Measurements from ENCODE around the gene ITGA7.
A peak's percentile ranks its signal among the peaks of the same experiment; 100 is the strongest.

The ITGA7 gene

GRCh38 chr12:55666508-55666907 lies 41.2 kb downstream of the ITGA7 start:
- Histone ChIP-seq H3K27ac (ENCODE audit: low read depth, low read length) (no peak overlapping the region), H3K4me3 (ENCODE audit: low read depth in 1 of 5, low read length in 5 of 5) (no peak overlapping the region), H3K36me3 (ENCODE audit: control insufficient read depth in 5 of 5, insufficient read depth in 5 of 5, low read length in 5 of 5) (no peaks in the 10 kb centered on the region), H3K9me3 (ENCODE audit: control insufficient read depth in 5 of 5, low read length in 5 of 5) (no peaks in the 10 kb centered on the region), H3K9ac (ENCODE audit: low read length in 5 of 5) (no peak overlapping the region), H3K27me3 (ENCODE audit: control insufficient read depth in 5 of 5, insufficient read depth in 4 of 5, low read length in 5 of 5) (peaks cover 0 to 4% (median 0%) of the 10 kb centered on the region in 5 donors), H3K4me1 (ENCODE audit: control insufficient read depth in 5 of 5, insufficient read depth in 5 of 5, low read length in 5 of 5) (no peaks in the 10 kb centered on the region)

DNA sequence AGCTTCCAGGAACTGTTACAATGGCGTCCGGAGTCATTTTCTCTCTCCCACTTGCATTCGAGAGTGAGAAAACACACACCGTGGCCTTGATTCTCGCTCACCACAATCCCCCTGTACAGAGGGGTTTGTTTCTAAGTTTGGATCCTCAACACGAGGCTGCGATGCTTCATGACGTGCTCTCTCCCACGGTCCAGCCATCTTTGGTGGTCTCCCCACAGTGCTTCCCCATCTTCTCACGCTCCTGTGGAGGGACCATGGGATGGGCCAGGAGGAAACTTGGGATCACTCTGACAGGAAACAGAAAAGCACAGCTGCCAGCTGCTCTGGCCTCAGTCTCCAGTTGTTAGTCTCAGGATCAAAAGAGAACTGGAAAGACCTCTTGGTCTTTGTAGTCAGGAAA lies 42.9 kb downstream of the ITGA7 start:
- Histone ChIP-seq H3K9ac (ENCODE audit: low read length in 5 of 5) (no peak overlapping the region), H3K4me1 (ENCODE audit: control insufficient read depth in 5 of 5, insufficient read depth in 5 of 5, low read length in 5 of 5) (no peaks in the 10 kb centered on the region), H3K27me3 (ENCODE audit: control insufficient read depth in 5 of 5, insufficient read depth in 4 of 5, low read length in 5 of 5) (peaks cover 0 to 4% (median 0%) of the 10 kb centered on the region in 5 donors), H3K4me3 (ENCODE audit: low read depth in 1 of 5, low read length in 5 of 5) (no peak overlapping the region), H3K36me3 (ENCODE audit: control insufficient read depth in 5 of 5, insufficient read depth in 5 of 5, low read length in 5 of 5) (no peaks in the 10 kb centered on the region), H3K9me3 (ENCODE audit: control insufficient read depth in 5 of 5, low read length in 5 of 5) (no peaks in the 10 kb centered on the region), H3K27ac (ENCODE audit: low read depth, low read length) (no peak overlapping the region)

- Histone ChIP-seq H3K4me3 (ENCODE audit: low read depth in 1 of 5, low read length in 5 of 5) (no peak overlapping the region), H3K4me1 (ENCODE audit: control insufficient read depth in 5 of 5, insufficient read depth in 5 of 5, low read length in 5 of 5) (peaks cover 0 to 3% (median 0%) of the 10 kb centered on the region in 5 donors), H3K36me3 (ENCODE audit: control insufficient read depth in 5 of 5, insufficient read depth in 5 of 5, low read length in 5 of 5) (no peaks in the 10 kb centered on the region), H3K9ac (ENCODE audit: low read length in 5 of 5) (no peak overlapping the region), H3K9me3 (ENCODE audit: control insufficient read depth in 5 of 5, low read length in 5 of 5) (no peaks in the 10 kb centered on the region), H3K27me3 (ENCODE audit: control insufficient read depth in 5 of 5, insufficient read depth in 4 of 5, low read length in 5 of 5) (peaks cover 0 to 4% (median 0%) of the 10 kb centered on the region in 5 donors), H3K27ac (ENCODE audit: low read depth, low read length) (no peak overlapping the region)
Measured at GRCh38 chr12:55663391-55663790, 44.3 kb downstream of the ITGA7 start.

- H3K4me3 ChIP-seq (ENCODE audit: low read depth in 1 of 5, low read length in 5 of 5), result no peak overlapping the region
- no peaks in the 10 kb centered on the region for H3K9me3 ChIP-seq (ENCODE audit: control insufficient read depth in 5 of 5, low read length in 5 of 5)
- H3K27me3 ChIP-seq (ENCODE audit: control insufficient read depth in 5 of 5, insufficient read depth in 4 of 5, low read length in 5 of 5), result peaks cover 0 to 2% (median 0%) of the 10 kb centered on the region in 5 donors
- H3K36me3 ChIP-seq (ENCODE audit: control insufficient read depth in 5 of 5, insufficient read depth in 5 of 5, low read length in 5 of 5), result no peaks in the 10 kb centered on the region
- H3K4me1 ChIP-seq (ENCODE audit: control insufficient read depth in 5 of 5, insufficient read depth in 5 of 5, low read length in 5 of 5), result peaks cover 0 to 6% (median 2%) of the 10 kb centered on the region in 5 donors
- H3K9ac ChIP-seq (ENCODE audit: low read length in 5 of 5), result peak overlapping the region in 1 of 5 donors; percentile 8
- no peak overlapping the region for H3K27ac ChIP-seq (ENCODE audit: low read depth, low read length)
Measured at GRCh38 chr12:55659486-55660385, 48.0 kb downstream of the ITGA7 start.

- no peaks in the 10 kb centered on the region for H3K9me3 ChIP-seq (ENCODE audit: control insufficient read depth in 5 of 5, low read length in 5 of 5)
- H3K4me1 ChIP-seq (ENCODE audit: control insufficient read depth in 5 of 5, insufficient read depth in 5 of 5, low read length in 5 of 5), result peaks cover 0 to 6% (median 2%) of the 10 kb centered on the region in 5 donors
- no peak overlapping the region for H3K4me3 ChIP-seq (ENCODE audit: low read depth in 1 of 5, low read length in 5 of 5)
- H3K27me3 ChIP-seq (ENCODE audit: control insufficient read depth in 5 of 5, insufficient read depth in 4 of 5, low read length in 5 of 5), result peaks cover 0 to 2% (median 0%) of the 10 kb centered on the region in 5 donors
- no peak overlapping the region for H3K9ac ChIP-seq (ENCODE audit: low read length in 5 of 5)
- no peaks in the 10 kb centered on the region for H3K36me3 ChIP-seq (ENCODE audit: control insufficient read depth in 5 of 5, insufficient read depth in 5 of 5, low read length in 5 of 5)
- H3K27ac ChIP-seq (ENCODE audit: low read depth, low read length), result no peak overlapping the region
Measured at GRCh38 chr12:55658635-55659391, 48.9 kb downstream of the ITGA7 start.

GRCh38 chr12:55658212-55658611 lies 49.5 kb downstream of the ITGA7 start:
- Histone ChIP-seq H3K4me3 (ENCODE audit: low read depth in 1 of 5, low read length in 5 of 5) (no peak overlapping the region), H3K27me3 (ENCODE audit: control insufficient read depth in 5 of 5, insufficient read depth in 4 of 5, low read length in 5 of 5) (peaks cover 0 to 2% (median 0%) of the 10 kb centered on the region in 5 donors), H3K4me1 (ENCODE audit: control insufficient read depth in 5 of 5, insufficient read depth in 5 of 5, low read length in 5 of 5) (peaks cover 0 to 6% (median 2%) of the 10 kb centered on the region in 5 donors), H3K9ac (ENCODE audit: low read length in 5 of 5) (no peak overlapping the region), H3K27ac (ENCODE audit: low read depth, low read length) (no peak overlapping the region), H3K36me3 (ENCODE audit: control insufficient read depth in 5 of 5, insufficient read depth in 5 of 5, low read length in 5 of 5) (no peaks in the 10 kb centered on the region), H3K9me3 (ENCODE audit: control insufficient read depth in 5 of 5, low read length in 5 of 5) (no peaks in the 10 kb centered on the region)

DNA sequence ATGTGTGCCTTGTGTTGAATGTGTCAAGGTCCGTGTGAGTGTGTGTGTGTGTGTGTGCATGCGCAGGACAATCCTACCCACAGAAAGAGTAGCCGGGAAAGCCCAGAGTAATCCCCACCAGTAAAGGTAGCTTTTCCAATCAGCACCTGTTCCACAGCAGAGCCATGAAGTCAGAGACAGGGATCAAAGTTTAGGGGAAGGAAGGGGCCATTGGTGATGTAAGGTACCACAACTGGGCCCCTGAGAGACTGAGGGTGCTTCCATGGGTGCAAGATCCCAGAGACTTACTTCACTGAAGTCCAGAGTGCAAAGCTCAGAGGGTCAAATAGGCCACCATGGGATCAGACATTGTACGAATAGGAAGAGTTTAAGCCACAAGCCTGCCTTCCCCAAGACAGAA lies 50.5 kb downstream of the ITGA7 start:
- no peak overlapping the region for H3K9ac ChIP-seq (ENCODE audit: low read length in 5 of 5)
- H3K36me3 ChIP-seq (ENCODE audit: control insufficient read depth in 5 of 5, insufficient read depth in 5 of 5, low read length in 5 of 5), result no peaks in the 10 kb centered on the region
- H3K27ac ChIP-seq (ENCODE audit: low read depth, low read length), result no peak overlapping the region
- peaks cover 0 to 6% (median 2%) of the 10 kb centered on the region in 5 donors for H3K4me1 ChIP-seq (ENCODE audit: control insufficient read depth in 5 of 5, insufficient read depth in 5 of 5, low read length in 5 of 5)
- no peaks in the 10 kb centered on the region for H3K9me3 ChIP-seq (ENCODE audit: control insufficient read depth in 5 of 5, low read length in 5 of 5)
- H3K4me3 ChIP-seq (ENCODE audit: low read depth in 1 of 5, low read length in 5 of 5), result no peak overlapping the region
- no peaks in the 10 kb centered on the region for H3K27me3 ChIP-seq (ENCODE audit: control insufficient read depth in 5 of 5, insufficient read depth in 4 of 5, low read length in 5 of 5)

- no peaks in the 10 kb centered on the region for H3K36me3 ChIP-seq (ENCODE audit: control insufficient read depth in 5 of 5, insufficient read depth in 5 of 5, low read length in 5 of 5)
- H3K27ac ChIP-seq (ENCODE audit: low read depth, low read length), result no peak overlapping the region
- H3K27me3 ChIP-seq (ENCODE audit: control insufficient read depth in 5 of 5, insufficient read depth in 4 of 5, low read length in 5 of 5), result no peaks in the 10 kb centered on the region
- peaks cover 0 to 6% (median 2%) of the 10 kb centered on the region in 5 donors for H3K4me1 ChIP-seq (ENCODE audit: control insufficient read depth in 5 of 5, insufficient read depth in 5 of 5, low read length in 5 of 5)
- H3K9me3 ChIP-seq (ENCODE audit: control insufficient read depth in 5 of 5, low read length in 5 of 5), result no peaks in the 10 kb centered on the region
- H3K4me3 ChIP-seq (ENCODE audit: low read depth in 1 of 5, low read length in 5 of 5), result no peak overlapping the region
- H3K9ac ChIP-seq (ENCODE audit: low read length in 5 of 5), result no peak overlapping the region
Measured at GRCh38 chr12:55654511-55655214, 53.0 kb downstream of the ITGA7 start.

GRCh38 chr12:55653031-55653430 lies 54.7 kb downstream of the ITGA7 start:
- Histone ChIP-seq H3K4me3 (ENCODE audit: low read depth in 1 of 5, low read length in 5 of 5) (no peak overlapping the region), H3K9me3 (ENCODE audit: control insufficient read depth in 5 of 5, low read length in 5 of 5) (no peaks in the 10 kb centered on the region), H3K9ac (ENCODE audit: low read length in 5 of 5) (no peak overlapping the region), H3K4me1 (ENCODE audit: control insufficient read depth in 5 of 5, insufficient read depth in 5 of 5, low read length in 5 of 5) (peaks cover 0 to 6% (median 0%) of the 10 kb centered on the region in 5 donors), H3K27ac (ENCODE audit: low read depth, low read length) (no peak overlapping the region), H3K36me3 (ENCODE audit: control insufficient read depth in 5 of 5, insufficient read depth in 5 of 5, low read length in 5 of 5) (no peaks in the 10 kb centered on the region), H3K27me3 (ENCODE audit: control insufficient read depth in 5 of 5, insufficient read depth in 4 of 5, low read length in 5 of 5) (no peaks in the 10 kb centered on the region)

All from subcutaneous abdominal adipose tissue (tissue), 5 donors.